Activated effector memory CD4-positive, alpha-beta T cell treated with Interleukin-2 at 50 U/mL for 16 hours (primary cell): Measurements from ENCODE around the gene TMEM106B.
"Not testable (repeated sequence)": the region's sequence is repeated elsewhere in the genome, so short reads cannot be mapped to it uniquely, and the experiment has no call there.

Experiments used
- DNase-seq: peaks from one replicate; pipeline ENCODE4 v3.0.0-alpha.2; 2020

Gene TMEM106B

DNA sequence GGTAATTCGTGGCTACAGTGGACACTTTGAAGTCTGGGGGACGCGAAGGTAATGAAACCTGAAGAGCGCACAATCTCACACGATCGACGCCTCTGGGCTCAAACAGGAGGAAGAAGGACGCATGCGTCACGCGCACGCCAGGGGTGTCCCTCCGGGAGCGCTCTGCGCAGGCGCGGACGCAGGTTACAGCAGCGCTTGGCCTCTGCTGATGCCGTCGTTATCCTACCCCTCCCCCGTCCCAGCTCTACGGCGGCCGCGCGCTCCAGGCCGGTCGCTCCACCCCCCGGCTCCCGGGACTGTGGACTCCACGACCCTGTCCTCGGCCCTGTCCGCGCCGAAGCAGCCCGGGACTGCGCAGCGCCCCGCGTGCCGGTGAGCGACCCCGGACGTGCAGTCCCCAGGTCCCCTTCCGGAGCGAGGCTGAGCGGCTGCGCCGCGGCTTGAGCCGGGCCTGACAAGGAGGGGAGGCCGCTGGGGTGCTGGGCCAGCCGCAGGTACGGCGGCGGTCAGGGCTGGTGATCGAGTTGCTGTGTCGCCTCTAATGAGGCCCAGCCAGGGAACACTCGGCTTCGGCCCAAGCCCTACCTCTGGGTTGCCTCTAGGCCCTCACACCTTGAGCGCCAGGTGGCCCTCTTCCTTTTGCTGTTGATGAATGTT, at the start of gene TMEM106B:
TMEM106B (plus strand) TSS at position 241 of the 657 bp plus-strand sequence. CDS start 3,517 bp downstream, outside the sequence.
- DNase-seq, result peak; percentile 93

DNA sequence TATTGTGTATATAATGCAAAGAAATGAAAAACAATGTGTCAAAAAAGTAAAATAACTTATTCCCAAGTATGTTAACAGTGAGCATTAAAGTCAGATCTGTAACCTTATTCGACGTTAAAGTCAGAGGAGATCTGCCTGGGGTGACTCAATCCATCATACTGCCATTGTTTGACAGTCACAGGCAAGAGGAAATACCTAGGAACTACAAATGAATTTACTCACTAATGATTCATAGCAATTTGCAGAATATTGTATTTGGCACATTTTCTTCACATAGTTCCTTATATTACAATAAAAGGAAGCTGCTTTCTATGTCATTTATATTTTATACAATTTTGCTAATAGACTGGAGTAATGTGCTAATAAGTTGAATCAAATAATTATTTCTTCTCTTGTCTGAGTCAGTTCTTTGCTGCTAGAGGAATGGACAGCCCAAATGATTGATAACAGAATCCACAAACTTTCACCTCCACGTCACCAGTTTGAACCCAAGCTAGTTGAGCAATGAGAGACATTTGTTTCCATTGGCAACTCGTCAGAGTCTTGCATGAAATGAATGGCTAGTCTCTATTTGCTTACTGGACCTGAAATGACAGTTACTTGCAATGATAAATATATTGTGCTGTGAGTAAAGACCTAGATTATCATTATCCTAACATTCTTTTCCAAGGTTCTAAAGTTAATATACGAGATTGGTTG, 48.5 kb upstream of the TMEM106B start:
- no peak for DNase-seq

DNA sequence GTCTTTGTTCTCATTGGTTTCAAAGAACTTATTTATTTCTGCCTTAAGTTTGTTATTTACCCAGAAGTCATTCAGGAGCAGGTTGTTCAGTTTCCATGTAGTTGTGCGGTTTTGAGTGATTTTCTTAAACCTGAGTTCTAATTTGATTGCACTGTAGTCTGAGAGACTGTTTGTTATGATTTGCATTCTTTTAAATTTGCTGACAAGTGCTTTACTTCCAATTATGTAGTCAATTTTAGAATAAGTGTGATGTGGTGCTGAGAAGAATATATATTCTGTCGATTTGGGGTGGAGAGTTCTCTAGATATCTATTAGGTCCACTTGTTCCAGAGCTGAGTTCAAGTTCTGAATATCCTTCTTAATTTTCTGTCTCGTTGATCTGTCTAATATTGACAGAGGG, 43.0 kb upstream of the TMEM106B start:
- DNase-seq, result not testable (repeated sequence)

DNA sequence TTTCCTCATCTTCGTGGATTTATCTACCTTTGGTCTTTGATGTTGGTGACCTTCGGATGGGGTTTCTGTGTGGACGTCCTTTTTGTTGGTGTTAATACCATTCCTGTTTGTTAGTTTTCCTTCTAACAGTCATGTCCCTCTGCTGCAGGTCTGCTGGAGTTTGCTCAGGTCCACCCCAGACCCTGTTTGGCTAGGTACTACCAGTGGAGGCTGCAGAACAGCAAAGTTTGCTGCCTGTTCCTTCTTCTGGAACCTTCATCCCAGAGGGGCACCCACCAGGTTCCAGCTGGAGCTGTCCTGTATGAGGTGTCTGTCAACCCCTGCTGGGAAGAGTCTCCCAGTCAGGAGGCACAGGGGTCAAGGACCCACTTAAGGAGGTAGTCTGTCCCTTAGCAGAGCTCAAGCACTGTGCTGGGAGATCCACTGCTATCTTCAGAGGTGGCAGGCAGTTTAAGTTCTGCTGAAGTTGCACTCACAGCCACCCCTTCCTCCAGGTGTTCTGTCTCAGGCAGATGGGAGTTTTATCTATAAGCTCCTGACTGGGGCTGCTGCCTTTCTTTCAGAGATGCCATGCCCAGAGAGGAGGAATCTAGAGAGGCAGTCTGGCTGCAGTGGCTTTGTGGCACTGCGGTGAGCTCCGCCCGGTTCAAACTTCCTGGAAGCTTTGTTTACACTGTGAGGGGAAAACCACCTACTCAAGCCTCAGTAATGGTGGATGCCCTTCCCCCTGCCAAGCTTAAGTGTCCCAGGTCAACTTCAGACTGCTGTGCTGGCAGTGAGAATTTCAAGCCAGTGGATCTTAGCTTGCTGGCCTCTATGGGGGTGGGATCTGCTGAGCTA, 40.9 kb upstream of the TMEM106B start:
- DNase-seq, result peak; percentile 49

DNA sequence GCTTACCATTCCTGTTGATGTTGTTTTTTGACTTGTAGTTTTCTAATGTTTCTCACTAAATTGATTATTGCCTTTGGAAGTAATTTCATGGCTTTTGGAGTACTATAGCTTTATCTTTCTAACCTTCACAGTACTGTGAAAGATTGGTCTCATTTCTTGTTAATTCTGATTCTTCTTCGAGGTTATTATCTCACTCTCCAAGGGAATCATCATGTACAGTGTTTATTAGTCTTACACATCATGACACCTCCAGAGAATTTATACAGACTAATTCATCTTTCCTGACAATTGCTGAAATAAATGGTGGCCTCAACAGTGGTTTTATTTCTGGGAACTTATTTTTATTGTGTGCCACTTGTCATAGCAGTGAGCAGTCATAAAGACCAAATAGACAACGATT, 37.4 kb upstream of the TMEM106B start:
- no peak for DNase-seq

DNA sequence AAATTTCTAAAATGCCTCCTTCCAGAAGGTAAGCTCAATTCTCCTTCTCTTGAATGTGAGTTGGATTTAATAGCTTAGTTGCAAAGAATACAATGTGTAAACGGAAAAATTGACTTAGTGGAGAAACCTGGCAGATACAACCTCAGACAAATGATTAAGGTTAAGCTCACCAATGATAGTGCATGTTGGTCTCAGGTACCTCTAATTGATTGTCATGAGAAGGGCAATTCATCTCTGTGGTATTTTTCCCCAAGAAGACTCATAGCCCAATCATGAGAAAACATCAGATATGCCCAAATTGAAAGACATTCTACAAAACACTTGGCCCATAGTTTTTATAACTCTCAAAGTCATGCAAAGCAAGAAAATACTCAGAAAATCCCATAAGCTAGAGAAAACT, 36.2 kb upstream of the TMEM106B start:
- DNase-seq, result no peak

DNA sequence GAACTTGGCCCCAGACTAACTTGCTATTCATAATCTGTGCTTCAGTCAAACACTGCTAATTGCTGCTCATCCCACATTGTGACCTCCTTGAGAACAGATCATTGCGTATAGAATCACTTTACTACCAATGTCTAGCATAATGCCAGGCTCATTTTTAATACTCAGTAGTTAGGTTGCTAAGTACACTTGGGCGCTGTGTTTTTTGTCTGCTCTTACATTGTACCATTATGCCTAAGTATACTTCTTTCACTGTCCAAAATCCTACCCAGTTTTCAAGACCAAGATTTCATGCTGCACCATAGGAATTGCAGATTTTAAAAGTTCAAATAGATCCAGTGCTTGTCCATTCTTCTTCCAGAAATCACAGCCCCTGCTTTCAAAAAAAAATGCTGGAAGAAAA, 32.8 kb upstream of the TMEM106B start:
- no peak for DNase-seq

DNA sequence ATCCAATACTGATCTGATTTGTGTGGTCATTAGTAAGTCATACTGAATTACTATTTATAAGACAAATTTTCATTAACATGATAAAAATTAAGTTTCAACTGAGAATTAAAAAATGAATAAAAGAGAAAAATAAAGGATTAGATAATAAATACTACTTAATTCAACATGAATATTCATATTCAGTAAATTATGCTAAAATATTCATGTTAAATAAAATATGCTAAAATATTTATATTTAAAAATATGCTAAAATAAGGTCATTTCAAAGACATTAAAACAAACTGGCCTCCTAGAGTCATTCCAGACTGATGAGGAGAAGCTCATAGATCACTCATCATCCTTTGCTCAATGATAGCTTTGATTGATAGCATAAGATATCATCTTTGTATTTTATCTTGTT, 16.7 kb upstream of the TMEM106B start:
- no peak for DNase-seq

DNA sequence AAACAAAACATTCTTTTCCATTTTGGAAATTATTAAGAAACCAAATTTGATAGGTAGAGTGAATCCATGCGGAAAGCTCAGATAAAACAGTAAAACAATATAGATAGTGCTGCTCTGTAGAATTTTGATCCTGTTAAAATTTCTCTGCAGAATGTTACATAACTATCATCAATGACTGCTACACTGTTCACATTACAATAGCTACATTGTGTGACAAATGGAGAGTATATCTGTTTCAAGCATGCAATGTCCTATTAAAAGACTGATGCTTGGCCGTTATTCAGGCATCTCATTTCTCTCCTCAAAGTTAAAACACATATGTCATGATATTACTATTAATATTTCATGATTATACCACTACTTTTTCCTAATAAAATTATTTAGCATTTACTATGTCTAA, 14.7 kb upstream of the TMEM106B start:
- no peak for DNase-seq

DNA sequence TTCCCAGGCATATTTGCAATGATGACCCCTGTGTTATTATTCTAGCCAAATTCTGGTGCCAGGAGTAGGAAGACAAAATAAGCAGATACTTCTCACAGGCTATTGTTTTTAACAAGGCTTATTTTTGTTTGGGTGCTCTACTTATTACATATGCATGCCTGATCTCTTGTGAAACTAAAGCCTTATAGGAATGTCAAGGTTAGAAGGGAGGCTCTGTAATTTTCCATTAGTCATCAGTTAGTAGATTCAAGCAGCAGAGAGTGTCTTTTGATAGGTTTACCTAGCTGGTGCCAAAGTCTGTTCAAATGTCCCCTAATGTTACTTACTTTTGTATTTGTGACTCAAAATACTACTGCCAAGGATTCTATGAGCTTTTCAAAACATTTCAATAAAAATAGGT, 11.7 kb upstream of the TMEM106B start:
- DNase-seq, result no peak

DNA sequence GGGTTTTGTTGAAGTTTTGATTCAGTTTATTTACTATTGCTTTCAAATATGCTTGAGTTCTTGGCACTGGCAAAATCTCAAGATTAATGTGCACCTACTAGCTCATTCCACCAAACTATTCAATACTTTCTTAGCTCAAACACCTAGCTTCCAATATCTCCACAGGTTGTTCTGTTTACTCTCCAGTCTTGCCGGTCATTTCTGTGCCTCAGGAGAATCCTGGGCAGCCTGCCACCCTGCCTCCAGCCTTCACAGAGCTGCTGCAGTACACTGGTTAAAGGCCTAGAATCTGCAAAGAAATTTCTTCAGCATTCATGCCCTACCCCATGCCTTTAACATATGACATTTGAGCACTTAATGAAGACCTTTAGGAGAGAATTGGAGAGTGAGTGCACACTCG, 4.0 kb upstream of the TMEM106B start:
- DNase-seq, result no peak

DNA sequence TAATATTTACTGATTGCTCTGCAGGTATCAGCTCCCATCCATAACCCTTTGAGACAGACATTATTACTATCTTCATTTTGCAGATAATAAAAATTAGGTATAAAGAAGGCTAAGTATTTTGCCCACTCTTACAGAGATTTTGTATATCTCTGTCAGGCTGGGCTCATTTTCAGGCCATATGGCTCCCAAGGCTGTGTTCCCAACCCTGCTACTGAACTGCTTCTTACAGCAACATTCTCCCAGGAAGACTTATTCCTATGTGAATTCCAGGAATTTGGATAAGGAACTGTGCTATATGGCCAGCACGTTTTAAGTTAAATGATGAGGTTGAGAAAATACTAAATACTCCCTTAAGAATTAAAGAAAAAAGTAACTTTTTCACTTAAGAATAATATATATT, 1.9 kb upstream of the TMEM106B start:
- DNase-seq, result no peak

DNA sequence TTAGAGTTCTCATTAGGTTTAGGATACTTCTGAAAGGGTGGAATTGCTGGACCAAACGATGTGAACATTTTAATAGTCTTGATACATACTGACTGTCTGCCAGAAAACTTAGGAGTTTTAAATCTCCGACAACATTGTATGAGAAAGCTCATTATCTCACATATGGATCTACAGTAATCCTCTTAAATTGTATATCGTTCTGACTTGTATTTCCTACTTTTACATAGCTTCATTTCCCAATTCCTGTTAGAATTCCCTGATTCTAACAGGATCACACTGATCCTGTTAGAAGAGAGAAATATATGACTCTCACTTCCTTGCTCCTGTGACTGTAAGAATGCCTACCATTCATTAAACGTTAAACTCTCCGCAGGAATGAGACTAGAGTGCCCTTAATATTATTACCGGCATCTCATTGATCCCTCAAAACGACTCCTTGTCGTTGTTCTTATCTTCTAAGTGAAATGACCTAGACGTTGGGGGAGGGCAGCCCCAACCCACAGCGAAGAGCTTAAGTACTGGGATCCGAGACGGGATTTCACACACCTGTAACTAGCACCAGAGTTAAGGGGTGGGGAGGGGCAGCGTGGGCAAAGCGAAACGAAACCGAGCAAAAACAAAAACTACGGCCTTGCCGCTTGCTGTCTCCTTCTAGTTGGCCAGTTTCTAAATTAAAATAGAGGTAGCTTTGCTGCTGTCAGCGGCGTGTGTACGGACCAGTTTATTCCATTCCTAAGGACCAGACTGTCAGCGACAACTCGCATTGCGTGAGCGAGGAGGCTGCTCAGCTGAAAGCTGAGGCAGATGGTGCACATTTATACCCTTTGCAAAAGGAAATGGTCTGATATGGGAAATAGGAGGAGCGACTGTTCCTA, 678 bp upstream of the TMEM106B start:
- DNase-seq, result no peak

DNA sequence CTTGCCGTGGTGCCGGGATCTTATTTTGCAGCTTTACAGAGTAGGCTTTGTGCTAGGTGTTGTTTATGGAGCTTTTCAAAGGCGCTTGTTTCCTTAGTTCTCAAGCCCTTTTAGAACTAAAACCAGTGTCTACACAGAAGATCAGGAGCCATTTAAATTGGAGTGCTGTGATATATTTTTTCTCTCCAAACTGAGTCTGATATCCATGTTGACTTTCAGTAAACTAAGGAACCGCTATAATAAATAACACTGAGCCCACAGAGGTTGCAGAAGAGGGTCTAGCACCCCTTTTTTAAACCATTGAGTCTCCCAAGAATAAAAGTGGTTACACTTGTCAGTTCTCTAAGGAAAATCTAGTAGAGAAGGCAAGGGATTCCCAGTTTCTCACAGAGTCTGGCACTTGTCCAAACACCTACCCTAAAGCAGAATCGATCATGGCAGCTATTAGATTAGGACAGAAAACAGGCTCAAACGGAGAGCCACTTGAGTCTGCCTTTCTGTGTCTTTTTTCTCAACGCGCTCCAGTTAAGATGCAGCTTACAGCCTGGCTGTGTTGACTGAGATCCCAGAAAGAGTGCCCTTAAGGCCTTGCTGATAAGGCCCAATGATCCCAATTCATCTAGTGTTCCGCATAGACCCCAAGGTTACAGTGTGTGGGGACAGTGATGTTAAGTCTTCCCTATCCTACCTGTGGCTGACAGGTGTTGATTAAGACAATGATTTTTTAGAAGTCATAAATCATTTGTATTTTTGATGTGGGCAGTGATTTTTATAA, 804 bp downstream of the TMEM106B start:
- DNase-seq, result no peak

DNA sequence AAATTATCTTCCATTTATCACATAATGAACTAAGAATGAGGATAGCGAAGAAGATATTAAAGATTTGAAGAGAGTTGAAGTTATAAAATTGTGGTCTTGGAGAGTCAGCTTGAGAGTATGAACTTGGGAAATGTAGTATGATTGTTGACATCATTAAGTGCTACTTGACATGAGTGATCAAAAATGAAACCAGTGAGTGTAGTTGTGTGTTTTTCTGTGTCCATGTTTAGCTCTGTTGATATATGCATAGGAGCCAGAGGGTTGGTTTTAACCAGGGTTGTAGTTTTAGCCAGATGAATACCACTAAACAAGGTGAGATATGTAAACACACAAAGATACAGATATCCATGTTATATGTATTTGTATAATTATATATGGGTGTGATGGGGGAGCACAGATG, 6.2 kb downstream of the TMEM106B start:
- DNase-seq, result no peak

DNA sequence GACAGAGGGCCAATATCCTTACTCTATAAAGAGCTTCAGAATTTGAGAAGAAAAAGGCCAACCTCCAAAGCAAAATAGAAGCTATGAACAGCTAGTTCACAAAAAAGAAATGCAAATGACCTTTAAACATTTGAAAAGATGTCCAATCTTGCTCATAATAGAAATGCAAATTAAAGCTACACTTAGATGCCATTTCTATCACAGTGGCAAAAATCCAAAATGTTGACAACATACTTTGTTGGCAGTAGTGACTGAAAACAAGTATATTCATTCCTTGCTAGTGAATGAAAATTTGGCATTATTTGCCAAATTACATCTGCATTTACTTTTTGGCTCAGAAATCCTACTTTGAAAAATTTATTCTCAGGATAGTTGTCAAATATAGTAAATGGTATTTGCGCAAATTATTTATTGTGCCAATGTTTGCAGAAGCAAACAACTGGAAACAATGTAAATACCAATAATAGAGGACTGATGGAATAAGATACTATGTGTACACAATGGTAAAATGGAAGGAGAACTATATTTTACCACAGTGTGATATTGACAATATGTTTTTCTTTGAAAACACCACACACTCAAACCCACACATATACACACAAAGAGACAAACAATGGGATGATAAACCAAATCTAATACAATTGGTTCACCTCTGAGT, 9.4 kb downstream of the TMEM106B start:
- DNase-seq, result no peak

DNA sequence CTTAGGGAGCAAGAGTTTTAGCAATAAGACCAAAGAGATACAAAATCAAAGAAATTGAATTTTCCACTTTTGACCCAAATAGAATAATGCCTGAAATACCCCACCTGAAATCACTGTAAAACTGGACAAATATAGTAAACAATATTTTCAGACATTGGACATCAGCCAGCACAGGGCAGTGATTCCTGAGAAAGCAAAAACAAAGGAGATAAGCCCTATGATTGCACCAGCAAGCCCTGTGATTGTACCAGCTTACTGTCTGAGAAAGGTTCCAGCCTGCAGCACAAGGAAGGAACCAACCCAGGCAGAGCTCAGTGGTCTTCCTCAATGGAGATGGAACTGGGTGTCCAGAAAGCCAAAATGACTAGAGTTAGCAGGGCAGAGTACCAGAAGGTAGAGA, 10.3 kb downstream of the TMEM106B start:
- no peak for DNase-seq

DNA sequence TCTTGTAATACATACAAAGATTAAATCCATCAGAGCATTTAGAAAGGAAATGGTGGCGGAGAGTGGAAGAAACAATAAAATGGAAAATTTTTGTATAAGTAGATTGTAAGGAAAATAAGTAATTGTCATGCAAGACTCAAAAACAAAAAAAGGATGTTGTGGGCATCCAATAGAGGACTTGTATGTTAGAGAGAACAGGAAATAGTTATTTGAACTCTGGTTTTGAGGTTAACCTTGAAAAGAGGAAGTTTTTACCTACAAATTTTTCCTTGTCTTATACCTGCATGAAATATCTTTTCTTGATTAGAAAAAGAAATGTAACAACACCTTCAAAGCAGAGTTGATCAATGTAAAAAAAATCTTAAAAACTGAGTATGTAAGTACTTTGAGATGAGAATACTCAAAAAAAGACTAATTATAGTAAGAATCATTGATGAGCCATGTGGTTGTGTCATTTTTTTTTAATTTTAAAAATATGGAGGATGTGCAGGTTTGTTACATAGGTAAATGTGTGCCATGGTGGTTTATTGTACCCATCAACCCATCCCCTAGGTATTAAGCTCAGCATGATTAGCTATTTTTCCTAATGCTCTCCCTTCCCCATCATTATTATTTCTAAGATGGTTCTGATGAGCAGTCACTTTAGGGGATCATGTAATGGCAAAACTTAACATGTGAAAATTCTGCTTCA, 11.9 kb downstream of the TMEM106B start:
- DNase-seq, result no peak

DNA sequence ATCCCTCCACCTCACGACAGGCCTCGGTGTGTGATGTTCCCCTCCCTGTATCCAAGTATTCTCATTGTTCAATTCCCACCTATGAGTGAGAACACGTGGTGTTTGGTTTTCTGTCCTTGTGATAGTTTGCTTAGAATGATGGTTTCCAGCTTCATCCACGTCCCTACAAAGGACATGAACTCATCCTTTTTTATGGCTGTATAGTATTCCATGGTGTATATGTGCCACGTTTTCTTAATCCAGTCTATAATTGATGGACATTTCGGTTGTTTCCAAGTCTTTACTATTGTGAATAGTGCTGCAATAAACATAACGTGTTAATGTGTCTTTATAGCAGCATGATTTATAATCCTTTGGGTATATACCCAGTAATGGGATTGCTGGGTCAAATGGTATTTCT, 13.9 kb downstream of the TMEM106B start:
- DNase-seq, result not testable (repeated sequence)

DNA sequence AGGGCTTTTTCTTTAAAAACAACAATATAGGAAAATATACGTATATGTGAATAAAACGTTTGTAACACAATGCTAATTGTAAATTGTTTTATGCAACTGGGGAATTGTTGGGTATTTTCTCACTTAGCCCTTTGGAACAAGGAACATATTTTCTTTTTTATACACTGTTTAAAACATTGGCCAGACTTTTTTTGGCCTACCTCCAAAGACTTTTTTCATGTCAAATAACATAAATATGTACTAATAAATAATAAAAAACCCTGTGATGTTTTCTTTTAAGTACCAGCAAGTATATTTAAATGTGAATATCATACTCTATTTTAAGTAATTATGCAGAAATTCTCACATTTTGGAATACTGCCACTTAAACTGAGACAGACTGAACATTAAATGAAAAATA, 15.7 kb downstream of the TMEM106B start:
- no peak for DNase-seq

DNA sequence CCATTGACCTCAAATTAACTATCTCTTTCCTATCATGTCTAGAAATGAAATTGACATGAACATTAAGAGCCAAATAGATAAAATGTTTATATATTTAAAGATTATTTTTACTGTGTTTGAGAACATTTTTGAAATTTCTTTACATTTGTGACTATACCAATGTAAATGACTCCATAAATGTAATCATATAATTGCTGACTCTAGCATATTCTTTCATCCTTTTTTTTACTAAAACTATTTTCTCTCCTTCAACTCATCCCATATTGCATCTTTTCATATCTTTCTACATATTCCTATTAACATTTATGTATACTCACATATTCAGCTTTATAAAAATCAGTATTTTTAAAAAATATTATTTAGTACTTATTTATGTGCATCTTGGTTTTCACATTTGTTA, 16.9 kb downstream of the TMEM106B start:
- DNase-seq, result no peak
